Neuronal stem cell (in vitro differentiated cells): Measurements from ENCODE around the gene SLC12A9.

ENCODE experiments used
- DNase-seq: peaks from one replicate; pipeline ENCODE4 v3.0.0-alpha.2; 2013; ENCODE audit warnings: low spot score
- H2AFZ ChIP-seq: one replicate; pipeline ENCODE4 v1.6.1; 2013; ENCODE audit warnings: mild to moderate bottlenecking, low read length, inconsistent platforms
- H2AK5ac ChIP-seq: 2 replicates; pipeline ENCODE4 v1.6.1; 2013; ENCODE audit warnings: low read depth, mild to moderate bottlenecking, inconsistent platforms, low read length, moderate library complexity, mixed read lengths
- H2BK120ac ChIP-seq: 2 replicates; pipeline ENCODE4 v1.6.1; 2013; ENCODE audit warnings: low read depth, mild to moderate bottlenecking, inconsistent platforms, low read length, moderate library complexity, mixed read lengths
- H2BK12ac ChIP-seq: one replicate; pipeline ENCODE4 v1.6.1; 2013; ENCODE audit warnings: low read length, inconsistent platforms
- H2BK15ac ChIP-seq: 2 replicates; pipeline ENCODE4 v1.6.1; 2013; ENCODE audit warnings: mild to moderate bottlenecking, low read length, inconsistent platforms, mixed read lengths
- H2BK5ac ChIP-seq: one replicate; pipeline ENCODE4 v1.6.1; 2013; ENCODE audit warnings: inconsistent platforms, mild to moderate bottlenecking, low read length, moderate library complexity
- H3K14ac ChIP-seq: one replicate; pipeline ENCODE4 v1.6.1; 2013; ENCODE audit warnings: low read length, inconsistent platforms
- H3K18ac ChIP-seq: 2 replicates; pipeline ENCODE4 v1.6.1; 2013; ENCODE audit warnings: low read length, inconsistent platforms
- H3K23ac ChIP-seq: 2 replicates; pipeline ENCODE4 v1.6.1; 2013; ENCODE audit warnings: low read depth, mild to moderate bottlenecking, mixed read lengths, low read length, inconsistent platforms; ENCODE audit not compliant: poor library complexity
- H3K27ac ChIP-seq: replicated peaks from 3 replicates; pipeline ENCODE4 v1.5.1; 2013; ENCODE audit warnings: low read length, inconsistent platforms
- H3K27me3 ChIP-seq, 3 experiments: 2 replicates each; pipeline ENCODE4 v1.6.1; 2013; ENCODE audit warnings: low read length in 3 of 3, mild to moderate bottlenecking in 2 of 3, inconsistent platforms in 1 of 3, low read depth in 1 of 3, mixed read lengths in 1 of 3, moderate library complexity in 1 of 3; ENCODE audit not compliant: control insufficient read depth in 3 of 3, insufficient read depth in 3 of 3
- H3K36me3 ChIP-seq, 2 donors: replicated peaks in 1 of 2; 2 replicates each; pipeline ENCODE4 v1.6.1; 2013; ENCODE audit warnings: low read length in 2 of 2; ENCODE audit not compliant: control insufficient read depth in 2 of 2, insufficient read depth in 2 of 2
- H3K4ac ChIP-seq: 2 replicates; pipeline ENCODE4 v1.6.1; 2013; ENCODE audit warnings: inconsistent platforms, mild to moderate bottlenecking, low read length, moderate library complexity
- H3K4me1 ChIP-seq, 2 donors: 1 replicate in 1 of 2; 2 replicates in 1 of 2; pipeline ENCODE4 v1.6.1; 2013; ENCODE audit warnings: low read length in 2 of 2, low read depth in 1 of 2; ENCODE audit not compliant: control insufficient read depth in 2 of 2, insufficient read depth in 1 of 2
- H3K4me2 ChIP-seq: one replicate; pipeline ENCODE4 v1.6.1; 2013; ENCODE audit warnings: mild to moderate bottlenecking, low read length, inconsistent platforms; ENCODE audit not compliant: insufficient read depth, poor library complexity, severe bottlenecking
- H3K4me3 ChIP-seq, 2 donors: 2 replicates each; pipeline ENCODE4 v1.5.1; 2013; ENCODE audit warnings: low read length in 2 of 2, mild to moderate bottlenecking in 2 of 2, inconsistent platforms in 1 of 2, moderate library complexity in 1 of 2
- H3K79me1 ChIP-seq: one replicate; pipeline ENCODE4 v1.6.1; 2013; ENCODE audit warnings: low read depth, mild to moderate bottlenecking, inconsistent platforms, low read length, moderate library complexity
- H3K9ac ChIP-seq: one replicate; pipeline ENCODE4 v1.6.1; 2013; ENCODE audit warnings: mild to moderate bottlenecking, low read depth, low read length, inconsistent platforms; ENCODE audit not compliant: poor library complexity
- H3K9me3 ChIP-seq, 2 donors: replicated peaks in 1 of 2; 2 replicates each; pipeline versions ENCODE3 to v1.6.1; 2013; ENCODE audit warnings: low read length in 2 of 2, mild to moderate bottlenecking in 2 of 2, inconsistent platforms in 1 of 2, low read depth in 1 of 2, mixed read lengths in 1 of 2, moderate library complexity in 1 of 2; ENCODE audit not compliant: control insufficient read depth in 2 of 2, insufficient read depth in 1 of 2
- H4K8ac ChIP-seq: one replicate; pipeline ENCODE4 v1.6.1; 2013; ENCODE audit warnings: low read depth, mild to moderate bottlenecking, inconsistent platforms, low read length, moderate library complexity
- H4K91ac ChIP-seq: one replicate; pipeline ENCODE4 v1.6.1; 2013; ENCODE audit warnings: low read length, low read depth, mild to moderate bottlenecking, inconsistent platforms; ENCODE audit not compliant: poor library complexity
- WGBS, 2 donors: extraction: QIAGEN DNeasy Blood & Tissue Kit; methylation state at CpG; one replicate each; pipeline ENCODE4 v1.1.7; 2013; ENCODE audit warnings: missing lambda C conversion rate in 2 of 2, mixed read lengths in 1 of 2; ENCODE audit not compliant: insufficient read length in 2 of 2, insufficient replicate concordance in 1 of 2; ENCODE audit errors: extremely low coverage in 2 of 2; 5-methylcytosine and 5-hydroxymethylcytosine counted together

Gene SLC12A9

DNA sequence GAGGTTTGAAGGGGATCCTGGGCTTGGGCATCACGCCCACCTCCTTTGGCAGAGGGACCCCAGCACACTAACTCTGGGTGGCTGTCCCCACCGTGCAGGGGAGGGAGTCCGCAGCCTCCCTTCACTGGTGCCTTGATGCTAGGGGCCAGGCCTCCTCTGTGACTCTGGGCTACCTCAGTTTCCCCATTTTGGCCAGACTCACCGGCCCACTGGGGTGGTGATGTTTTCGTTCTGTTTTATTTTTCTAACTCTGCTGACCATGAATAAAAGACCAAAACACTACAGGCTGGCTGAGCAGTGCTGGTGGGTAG is 14.2 kb downstream of the SLC12A9 start:
- peak overlapping the region; percentile 97 for H2BK120ac ChIP-seq
- peak overlapping the region; percentile 66 for H3K4ac ChIP-seq
- H3K36me3 ChIP-seq = peaks cover 15 to 36% of the 10 kb centered on the region in 2 donors
- peak overlapping the region; percentile 99 for H2BK15ac ChIP-seq
- H3K14ac ChIP-seq = peak overlapping the region; percentile 94
- H3K4me3 ChIP-seq = peak overlapping the region; percentile 87 to 93
- DNase-seq = no peak
- H3K4me1 ChIP-seq = peaks cover 11 to 13% of the 10 kb centered on the region in 2 donors
- H2BK12ac ChIP-seq = peak overlapping the region; percentile 100
- H3K18ac ChIP-seq = peak overlapping the region; percentile 99
- H2BK5ac ChIP-seq = peak overlapping the region; percentile 100
- H3K23ac ChIP-seq = peak overlapping the region; percentile 80
- no peaks in the 10 kb centered on the region for H3K9me3 ChIP-seq
- peaks cover 17% of the 10 kb centered on the region for H3K79me1 ChIP-seq
- peak overlapping the region; percentile 99 for H2AFZ ChIP-seq
- H3K27ac ChIP-seq = no peak overlapping the region
- no peaks in the 10 kb centered on the region for H3K27me3 ChIP-seq
- peak overlapping the region; percentile 81 for H3K9ac ChIP-seq
- peak overlapping the region; percentile 85 for H4K91ac ChIP-seq
- peak overlapping the region; percentile 100 for H2AK5ac ChIP-seq
- no CpG with 5 or more reads among the region's 5 CpGs for WGBS, 2 donors
- peak overlapping the region; percentile 82 for H4K8ac ChIP-seq
- H3K4me2 ChIP-seq = peak overlapping the region; percentile 89

DNA sequence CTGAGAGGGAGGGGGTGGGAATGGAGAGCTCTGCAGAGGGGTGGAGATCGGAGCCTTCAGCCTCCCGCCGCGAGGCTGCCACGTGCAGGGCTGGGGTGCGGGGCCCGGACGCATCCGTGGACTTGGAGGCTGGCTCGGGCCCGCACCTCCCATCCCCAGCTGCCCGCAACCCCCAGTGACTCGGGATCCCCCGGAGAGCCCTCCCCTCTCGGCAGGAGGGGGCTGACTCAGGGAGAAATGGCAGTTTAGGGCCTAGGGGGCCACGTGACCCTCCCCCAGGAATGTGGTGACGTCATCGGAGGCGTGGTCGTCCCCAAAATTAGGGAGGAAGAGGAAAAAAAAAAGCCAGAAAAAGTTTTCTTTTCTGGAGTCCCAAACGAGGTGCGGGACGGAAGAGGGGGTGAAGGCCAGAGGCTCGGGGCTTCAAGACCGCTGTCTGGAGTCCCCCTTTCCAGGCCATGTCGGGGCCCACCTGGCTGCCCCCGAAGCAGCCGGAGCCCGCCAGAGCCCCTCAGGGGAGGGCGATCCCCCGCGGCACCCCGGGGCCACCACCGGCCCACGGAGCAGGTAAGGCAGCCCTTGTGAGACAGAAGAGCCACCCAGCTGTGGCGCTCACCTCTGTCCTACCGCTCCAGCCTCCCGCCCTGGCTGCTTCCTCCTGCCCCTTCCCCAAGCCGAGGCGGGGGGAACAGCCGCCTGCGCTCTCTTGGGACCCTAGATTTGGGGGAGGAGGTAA is 14.7 kb downstream of the SLC12A9 start, which contains the start of gene TRIP6:
Gene TRIP6 (plus strand): TSS at position 348 of the 736 bp plus-strand sequence. CDS start 111 bp downstream, at position 459.
- Histone ChIP-seq H4K8ac (peak within 1 kb of the TSS; percentile 82), H3K36me3 (peaks cover 16 to 42% of the 10 kb centered on the region in 2 donors), H2AK5ac (peak within 1 kb of the TSS; percentile 100), H3K23ac (peak within 1 kb of the TSS; percentile 97), H3K27me3 (no peaks in the 10 kb centered on the region), H2AFZ (peak within 1 kb of the TSS; percentile 99), H2BK5ac (peak within 1 kb of the TSS; percentile 100), H3K27ac (peak within 1 kb of the TSS; percentile 33), H3K18ac (peak within 1 kb of the TSS; percentile 99), H3K9me3 (no peaks in the 10 kb centered on the region), H4K91ac (peak within 1 kb of the TSS; percentile 85), H3K4me2 (peak within 1 kb of the TSS; percentile 89), H2BK12ac (peak within 1 kb of the TSS; percentile 100), H3K4me1 (peaks cover 11 to 13% of the 10 kb centered on the region in 2 donors), H2BK15ac (peak within 1 kb of the TSS; percentile 99), H3K4ac (peak within 1 kb of the TSS; percentile 95), H3K79me1 (peaks cover 17% of the 10 kb centered on the region), H3K4me3 (peak within 1 kb of the TSS; percentile 87 to 93), H2BK120ac (peak within 1 kb of the TSS; percentile 97), H3K14ac (peak within 1 kb of the TSS; percentile 100), H3K9ac (peak within 1 kb of the TSS; percentile 93)
- peak; percentile 83 for DNase-seq
- no CpG with 5 or more reads among the region's 42 CpGs for WGBS, 2 donors

DNA sequence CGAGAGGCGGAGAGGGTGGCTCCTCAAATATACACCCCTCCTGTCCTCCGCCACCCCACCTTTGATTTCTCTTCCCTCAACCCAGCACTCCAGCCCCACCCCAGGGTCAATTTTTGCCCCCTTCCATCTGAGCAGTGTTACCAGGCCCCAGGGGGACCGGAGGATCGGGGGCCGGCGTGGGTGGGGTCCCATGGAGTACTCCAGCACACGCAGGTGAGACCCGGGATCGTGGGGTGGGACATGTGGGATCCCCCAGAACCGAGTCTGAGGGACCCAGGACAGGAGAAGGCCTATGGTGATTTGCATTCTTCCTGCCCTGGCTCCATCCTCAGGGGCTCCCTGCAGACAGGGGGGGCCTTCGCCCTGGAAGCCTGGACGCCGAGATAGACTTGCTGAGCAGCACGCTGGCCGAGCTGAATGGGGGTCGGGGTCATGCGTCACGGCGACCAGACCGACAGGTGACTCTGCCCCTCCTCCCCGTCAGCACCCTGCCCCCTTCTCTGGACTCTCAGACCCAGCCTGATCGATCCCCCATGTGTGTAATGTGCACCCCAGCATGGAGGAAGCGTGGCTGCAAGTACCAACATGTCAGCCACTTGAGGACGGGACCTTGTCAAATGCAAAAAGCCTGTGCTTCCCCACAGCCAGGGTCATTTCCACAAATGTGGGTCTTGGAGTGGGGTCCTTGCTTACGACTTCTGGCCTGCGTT is 15.4 kb downstream of the SLC12A9 start:
- no peak for DNase-seq
- Histone ChIP-seq H2AK5ac (peak overlapping the region; percentile 100), H2BK120ac (peak overlapping the region; percentile 67)

More for the DNA sequence above, 15.4 kb downstream of the SLC12A9 start:
- H2BK12ac ChIP-seq = peak overlapping the region; percentile 2
- H3K4me2 ChIP-seq = peak overlapping the region; percentile 89
- H3K36me3 ChIP-seq = peaks cover 18 to 46% of the 10 kb centered on the region in 2 donors
- no peaks in the 10 kb centered on the region for H3K27me3 ChIP-seq
- H2BK5ac ChIP-seq = peak overlapping the region; percentile 100
- peak overlapping the region; percentile 93 for H3K9ac ChIP-seq
- peak overlapping the region; percentile 87 to 93 for H3K4me3 ChIP-seq
- H3K27ac ChIP-seq = peak overlapping the region; percentile 33
- peak overlapping the region; percentile 95 for H3K4ac ChIP-seq
- peaks cover 15% of the 10 kb centered on the region for H3K79me1 ChIP-seq
- no peaks in the 10 kb centered on the region for H3K9me3 ChIP-seq
- peak overlapping the region; percentile 97 for H3K23ac ChIP-seq
- no peak overlapping the region for H4K91ac ChIP-seq
- H2AFZ ChIP-seq = peak overlapping the region; percentile 99
- WGBS, 2 donors = no CpG with 5 or more reads among the region's 27 CpGs
- peak overlapping the region; percentile 97 for H2BK15ac ChIP-seq
- peaks cover 11 to 13% of the 10 kb centered on the region in 2 donors for H3K4me1 ChIP-seq
- no peak overlapping the region for H4K8ac ChIP-seq
- H3K14ac ChIP-seq = peak overlapping the region; percentile 100
- H3K18ac ChIP-seq = peak overlapping the region; percentile 99
